HG03457 (cell line): ENCODE measurements around the gene PLS3.

Experiments
- ATAC-seq: cut with Tn5 transposase; IDR thresholded peaks from one replicate; pipeline ENCODE4 v1.9.1; 2021; ENCODE audit warnings: moderate number of reproducible peaks; ENCODE audit not compliant: unreplicated experiment

The PLS3 gene

DNA sequence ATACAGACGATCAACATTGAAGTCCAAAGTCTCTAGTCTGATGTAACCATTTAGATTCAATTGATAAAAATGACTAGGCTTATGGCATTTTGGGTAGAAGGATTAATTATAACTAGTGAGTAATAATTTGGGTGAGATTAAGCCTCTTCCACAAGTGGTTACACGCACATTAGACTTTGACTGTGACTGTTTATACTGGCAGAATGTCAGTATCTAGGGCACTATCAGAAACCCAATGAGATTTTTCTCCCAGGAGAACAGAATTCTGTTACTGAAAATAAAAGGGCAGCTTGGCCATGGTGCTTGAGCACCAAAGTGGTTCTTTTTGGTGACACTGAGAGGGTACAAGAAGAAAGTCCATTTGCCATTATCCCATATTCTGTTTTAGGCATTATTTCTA lies 3.3 kb downstream of the PLS3 start:
- ATAC-seq, result no peak

DNA sequence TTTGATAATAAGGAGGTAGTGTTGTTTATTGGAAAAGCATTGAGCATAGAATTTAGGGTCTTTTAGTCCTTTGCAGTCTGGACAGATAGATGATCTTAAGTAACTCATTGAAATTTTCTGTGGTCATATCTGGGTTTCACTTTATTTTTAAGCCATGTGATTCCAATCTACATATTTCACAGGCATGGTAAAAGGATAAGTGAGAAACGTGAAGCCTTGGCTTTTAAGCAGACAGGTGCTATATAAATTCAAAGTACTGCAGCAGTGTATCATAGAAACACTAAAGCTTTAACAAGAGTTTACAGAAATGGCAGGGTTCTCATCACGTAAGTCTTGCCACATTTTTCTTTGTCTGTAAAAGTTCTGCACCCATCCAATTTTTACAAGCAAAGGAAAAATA lies 4.9 kb downstream of the PLS3 start:
- ATAC-seq, result no peak

DNA sequence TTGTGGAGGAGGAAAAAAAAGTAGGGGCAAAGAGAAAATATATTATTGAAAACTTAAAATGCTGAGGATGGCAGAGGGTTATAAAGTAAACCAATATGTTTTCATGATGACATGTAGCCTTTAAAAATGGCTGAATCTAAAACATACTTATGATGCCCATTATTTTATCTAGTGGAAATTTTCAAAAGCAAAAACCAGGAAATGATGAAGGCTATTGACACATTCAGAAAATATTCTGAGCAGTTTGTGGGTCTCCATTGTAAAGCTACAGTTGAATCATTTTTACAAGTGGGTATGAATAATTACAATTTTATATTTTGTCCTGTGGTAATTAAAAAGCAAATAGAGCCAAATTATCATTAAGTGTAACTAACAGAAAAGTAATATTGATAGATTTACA lies 10.7 kb downstream of the PLS3 start:
- ATAC-seq, result no peak

DNA sequence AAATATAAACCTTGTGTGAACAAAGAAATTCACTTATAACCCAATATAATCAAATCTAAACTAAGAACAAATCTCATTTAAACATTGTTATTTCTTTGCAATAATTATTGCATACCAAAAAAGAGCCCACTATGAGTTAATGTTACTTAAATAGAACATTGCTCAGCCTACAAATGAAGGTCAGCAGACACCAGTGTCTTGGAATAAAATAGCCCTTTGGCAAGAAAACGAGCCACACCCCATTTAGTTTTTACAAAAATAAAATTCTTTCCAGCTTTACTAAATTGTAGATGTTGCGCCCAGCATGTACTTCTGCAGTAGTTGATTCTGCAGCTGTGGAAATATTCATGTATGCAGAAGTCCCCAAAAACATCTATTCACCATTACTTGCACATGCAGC lies 12.2 kb downstream of the PLS3 start:
- no peak for ATAC-seq

DNA sequence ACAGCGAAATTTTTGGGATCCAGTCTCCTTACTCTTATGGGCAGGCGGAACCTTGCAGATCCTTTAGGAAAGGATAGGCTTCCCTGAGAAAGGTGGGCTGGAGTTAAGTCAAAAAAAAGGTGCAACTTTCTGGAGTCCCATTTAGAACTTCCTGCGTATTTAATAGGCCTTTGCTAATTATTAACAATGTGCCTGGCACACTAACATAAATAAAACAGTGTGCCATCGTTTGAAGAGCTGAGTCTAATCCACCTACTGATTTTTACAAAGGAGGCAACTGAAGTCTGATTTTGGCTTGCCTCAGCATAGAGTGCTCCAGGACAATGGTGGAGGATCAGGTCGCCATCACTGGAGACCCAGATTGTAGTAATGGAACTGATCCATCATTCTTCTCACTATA lies 15.7 kb downstream of the PLS3 start:
- no peak for ATAC-seq

DNA sequence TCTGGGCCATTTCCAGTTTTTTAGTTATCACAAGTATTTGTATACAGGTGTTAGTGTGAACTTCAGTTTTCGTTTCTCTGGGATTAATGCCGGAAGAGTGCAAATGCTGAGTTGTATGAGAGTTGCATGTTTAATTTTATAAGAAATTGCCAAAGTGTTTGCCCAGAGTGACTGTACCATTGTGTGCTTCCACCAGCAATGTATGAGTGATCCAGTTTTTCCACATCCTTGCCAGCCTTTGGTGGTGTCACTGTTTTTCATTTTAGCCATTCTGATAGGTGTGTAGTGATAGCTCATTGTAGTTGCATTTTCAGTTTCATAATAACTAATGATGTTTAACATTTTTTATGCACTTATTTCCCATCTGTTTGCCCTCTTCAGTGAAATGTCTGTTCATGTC lies 18.4 kb downstream of the PLS3 start:
- ATAC-seq, result no peak

DNA sequence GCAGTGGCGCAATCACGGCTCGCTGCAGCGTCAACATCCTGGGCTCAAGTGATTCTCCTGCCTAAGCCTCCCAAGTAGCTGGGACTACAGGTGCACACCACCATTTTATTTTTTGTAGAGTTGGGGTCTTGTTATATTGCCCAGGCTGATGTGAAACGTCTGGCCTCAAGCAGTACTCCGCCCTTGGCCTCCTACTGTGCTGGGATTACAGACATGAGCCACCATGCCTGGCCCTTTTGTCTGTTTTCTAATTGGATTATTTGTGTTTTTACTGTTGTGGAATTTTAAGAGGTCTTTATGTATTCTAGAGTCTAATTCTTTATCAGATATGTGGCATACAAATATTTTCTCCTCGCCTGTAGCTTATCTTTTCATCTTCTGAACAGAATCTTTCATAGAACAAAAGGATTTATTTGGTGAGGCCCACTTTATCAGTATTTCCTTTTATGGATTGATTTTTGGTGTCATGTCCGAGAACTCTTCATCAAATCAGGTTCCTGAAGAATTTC lies 18.9 kb downstream of the PLS3 start:
- no peak for ATAC-seq

DNA sequence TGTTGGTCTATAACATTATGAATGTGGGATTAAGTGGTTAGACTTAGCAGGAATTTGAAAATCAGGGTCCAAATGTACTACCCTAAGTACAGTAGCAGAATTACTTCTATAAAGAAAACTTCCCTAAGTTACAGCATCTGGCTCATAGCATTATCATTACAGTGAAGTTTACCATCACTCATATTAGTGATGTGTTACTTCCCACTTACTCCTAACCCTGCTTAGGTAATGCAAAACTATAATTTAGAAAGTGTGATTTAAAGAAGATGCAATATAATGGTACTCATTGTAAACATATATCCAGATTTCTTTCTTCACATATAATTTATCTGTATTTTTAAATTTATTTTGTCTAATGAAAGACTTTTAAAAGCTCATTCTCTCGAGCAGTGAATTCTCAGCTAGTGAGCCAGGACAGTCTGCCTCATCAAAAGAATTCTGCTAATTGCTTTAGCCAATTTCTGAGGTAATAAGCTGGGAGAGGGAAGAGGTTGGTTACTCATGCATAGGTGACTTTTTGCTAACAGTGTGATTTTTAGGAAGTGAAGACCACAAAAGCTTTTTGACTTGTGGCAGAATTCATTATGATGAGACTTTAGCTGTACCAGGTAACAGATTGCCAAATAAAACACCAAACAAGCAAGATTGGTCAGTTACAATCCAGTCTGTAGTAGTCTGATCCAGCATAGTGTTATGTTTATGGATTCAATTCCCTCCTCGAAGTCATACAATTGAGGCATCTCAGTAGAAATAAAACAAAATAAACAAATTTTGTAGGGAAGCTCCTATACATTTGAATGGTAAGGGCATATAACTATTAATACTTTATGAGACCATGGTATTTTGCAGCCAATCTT lies 21.0 kb downstream of the PLS3 start:
- ATAC-seq, result no peak

DNA sequence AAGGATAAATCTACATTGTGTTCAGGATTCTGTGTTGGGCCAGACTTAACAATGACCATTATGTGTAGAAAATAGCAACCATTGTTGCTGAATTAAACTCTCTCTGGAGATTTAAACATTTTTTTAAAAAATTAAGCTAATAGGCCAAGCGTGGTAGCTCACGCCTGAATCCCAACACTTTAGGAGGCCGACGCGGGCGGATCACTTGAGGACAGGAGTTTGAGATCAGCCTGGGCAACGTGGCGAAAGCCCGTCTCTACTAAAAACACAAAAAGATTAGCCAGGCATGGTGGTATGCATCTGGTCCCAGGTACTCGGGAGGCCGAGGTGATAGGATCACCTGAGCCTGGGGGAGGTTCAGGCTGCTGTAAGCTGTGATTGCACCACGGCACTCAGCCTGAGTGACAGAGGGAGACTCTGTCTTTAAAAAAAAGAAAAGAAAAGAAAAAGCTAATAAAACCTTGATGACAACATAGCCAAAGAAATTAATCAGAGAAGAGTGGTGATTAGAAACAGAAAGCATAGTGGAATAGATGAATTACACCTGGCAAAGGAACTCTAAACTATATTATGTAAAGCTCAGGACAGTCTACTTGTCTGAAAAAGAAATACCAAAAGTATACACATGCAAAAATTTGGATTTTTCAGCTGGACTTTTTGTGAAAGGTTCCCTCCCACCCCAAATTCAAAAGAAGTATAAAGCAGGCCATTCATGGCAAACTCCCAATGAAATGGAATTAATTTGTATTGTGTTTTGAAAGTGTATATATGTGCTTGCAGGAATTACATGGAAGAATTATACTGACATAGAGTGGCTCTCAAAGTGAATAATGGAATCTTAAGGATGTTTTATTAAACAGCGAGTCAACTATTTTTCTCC lies 21.9 kb downstream of the PLS3 start:
- no peak for ATAC-seq

DNA sequence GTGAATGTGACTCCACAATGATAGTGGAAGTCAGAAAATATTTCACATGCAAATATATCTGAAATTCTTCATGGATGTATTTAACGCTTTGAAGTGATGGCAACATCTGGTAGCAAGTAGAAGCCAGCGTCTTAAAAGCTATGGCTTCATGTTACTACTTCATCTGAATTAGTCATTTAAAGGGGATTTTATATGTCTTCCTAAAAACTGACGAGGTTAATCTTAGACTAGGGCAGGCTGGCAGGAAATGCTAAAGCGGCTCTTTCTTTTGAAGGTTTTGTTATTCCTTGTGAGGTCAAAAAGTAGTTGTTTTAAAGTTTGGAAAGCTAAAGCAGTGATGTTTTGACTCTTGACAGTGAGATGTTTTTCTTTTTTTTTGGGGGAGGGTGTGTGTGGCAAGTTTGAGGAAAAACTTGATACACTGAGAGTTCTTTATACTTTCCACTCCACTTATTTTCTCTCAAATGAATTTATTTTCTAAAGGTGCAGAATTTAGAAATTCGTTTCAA lies 22.6 kb downstream of the PLS3 start:
- no peak for ATAC-seq

DNA sequence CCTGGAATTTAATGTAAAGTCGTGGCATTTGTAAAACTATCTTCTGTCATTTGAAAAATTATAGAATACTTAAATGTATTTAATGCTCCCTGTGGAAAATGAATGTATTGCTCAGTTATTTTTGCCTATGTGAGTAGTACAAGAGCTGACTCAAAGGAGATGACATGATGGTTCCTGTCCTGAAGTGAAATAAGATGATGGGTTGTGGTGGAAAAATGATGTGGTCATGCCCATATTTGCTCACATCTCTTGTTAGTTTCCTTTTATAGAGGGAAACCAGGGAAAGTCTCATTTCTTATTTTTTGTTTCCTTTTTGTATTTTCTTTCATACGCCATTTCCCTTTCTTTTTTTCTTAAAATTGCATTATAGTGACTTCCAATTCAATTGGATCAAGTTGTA lies 23.7 kb downstream of the PLS3 start:
- ATAC-seq, result no peak

DNA sequence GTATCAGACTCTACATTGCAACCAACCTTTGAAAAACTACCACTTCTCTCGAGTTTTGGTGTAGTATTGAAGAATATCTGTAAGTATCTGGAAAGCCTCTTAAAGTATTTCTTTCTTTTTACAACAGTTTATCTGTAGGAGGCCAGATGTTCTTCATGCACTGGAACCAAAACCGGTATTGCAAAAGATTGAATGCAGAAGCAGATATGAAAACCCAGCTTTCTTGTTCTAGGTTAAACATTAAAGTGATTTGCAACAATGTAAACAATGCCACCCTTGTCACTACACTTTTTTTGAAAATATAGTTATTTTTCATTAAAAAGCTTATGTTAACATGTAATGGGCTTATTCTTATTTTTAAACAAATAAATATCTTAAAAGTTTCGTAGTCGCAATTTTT lies 27.2 kb downstream of the PLS3 start:
- no peak for ATAC-seq

DNA sequence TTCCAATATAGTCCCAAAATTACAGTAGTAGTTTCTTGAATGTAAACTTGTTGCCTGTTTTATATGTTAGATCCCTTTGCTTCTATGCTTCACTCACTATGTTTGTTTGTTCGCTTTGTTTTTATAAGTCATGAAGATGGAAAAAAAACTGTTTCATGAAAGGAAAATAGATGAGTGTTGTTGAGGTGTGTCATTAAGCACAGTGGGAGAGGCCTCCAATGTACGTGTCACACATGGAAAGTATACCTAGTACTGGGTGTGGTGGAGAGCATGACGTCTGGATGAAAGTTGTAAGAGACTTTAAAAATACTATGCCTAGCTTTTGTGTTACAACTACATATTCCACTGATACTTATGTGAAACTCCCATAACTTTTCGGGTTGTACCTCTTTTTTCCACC lies 28.4 kb downstream of the PLS3 start:
- no peak for ATAC-seq

DNA sequence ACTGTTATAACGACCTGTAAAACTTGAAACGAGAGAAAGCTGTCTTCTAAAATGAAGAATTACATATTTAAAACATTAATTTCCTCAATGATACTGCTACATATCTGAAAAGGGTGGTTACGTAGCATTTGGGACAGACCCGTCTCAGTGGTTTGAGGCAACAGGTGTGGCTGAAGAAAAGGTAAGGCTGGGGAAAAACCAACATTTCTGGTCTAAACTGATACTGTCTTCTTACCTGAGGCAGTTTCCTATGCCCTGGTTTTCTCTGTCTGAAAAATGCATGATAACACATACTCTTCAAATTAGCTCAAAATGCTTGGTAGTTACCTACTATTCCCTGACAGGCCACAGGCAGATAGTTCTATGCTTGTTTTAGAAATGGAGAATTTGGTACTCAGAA lies 30.4 kb downstream of the PLS3 start:
- ATAC-seq, result no peak

DNA sequence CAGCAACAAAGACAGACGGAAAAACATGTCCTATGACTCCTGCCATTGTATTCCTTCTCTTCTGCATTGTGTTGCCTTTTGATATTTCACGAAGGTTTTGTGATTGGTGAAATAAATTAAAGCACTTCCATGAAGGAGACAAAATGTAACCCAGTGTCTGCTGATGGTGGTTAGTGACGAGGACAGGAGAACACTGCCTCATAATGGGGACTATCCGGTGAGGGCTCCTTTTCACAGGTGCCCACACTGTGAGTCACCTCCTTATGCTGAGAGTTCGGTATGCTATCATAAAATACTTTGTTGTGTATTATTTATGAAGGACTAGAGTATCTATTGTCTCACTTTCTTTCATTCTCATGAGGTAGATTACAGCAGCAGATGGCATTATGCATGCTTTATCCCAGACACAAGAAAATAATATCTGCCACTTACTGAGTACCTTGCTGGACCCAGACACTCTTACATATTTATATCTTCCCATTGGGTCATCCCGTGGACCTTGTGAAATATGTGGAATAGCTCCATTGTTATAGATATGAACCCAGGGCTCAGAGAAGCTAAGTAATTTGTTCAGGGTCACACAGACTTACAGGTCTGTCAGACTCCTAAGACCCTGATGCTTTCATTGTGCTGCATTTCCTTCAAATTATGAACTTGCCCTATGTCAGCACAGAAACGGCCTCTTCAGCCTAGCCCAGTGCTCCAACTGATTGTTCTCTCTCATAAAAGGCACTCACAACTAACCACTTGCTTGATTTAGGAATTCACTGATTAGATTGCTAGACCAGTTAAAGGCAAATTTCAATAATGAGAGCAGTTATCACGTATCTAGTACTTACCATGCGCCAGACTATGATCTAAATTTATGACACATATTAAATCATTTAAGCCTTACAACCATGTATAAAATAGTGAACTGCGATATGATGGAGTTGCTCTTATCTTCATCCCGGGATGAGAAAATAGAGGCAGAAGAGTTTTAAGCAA lies 31.2 kb downstream of the PLS3 start:
- ATAC-seq, result no peak

DNA sequence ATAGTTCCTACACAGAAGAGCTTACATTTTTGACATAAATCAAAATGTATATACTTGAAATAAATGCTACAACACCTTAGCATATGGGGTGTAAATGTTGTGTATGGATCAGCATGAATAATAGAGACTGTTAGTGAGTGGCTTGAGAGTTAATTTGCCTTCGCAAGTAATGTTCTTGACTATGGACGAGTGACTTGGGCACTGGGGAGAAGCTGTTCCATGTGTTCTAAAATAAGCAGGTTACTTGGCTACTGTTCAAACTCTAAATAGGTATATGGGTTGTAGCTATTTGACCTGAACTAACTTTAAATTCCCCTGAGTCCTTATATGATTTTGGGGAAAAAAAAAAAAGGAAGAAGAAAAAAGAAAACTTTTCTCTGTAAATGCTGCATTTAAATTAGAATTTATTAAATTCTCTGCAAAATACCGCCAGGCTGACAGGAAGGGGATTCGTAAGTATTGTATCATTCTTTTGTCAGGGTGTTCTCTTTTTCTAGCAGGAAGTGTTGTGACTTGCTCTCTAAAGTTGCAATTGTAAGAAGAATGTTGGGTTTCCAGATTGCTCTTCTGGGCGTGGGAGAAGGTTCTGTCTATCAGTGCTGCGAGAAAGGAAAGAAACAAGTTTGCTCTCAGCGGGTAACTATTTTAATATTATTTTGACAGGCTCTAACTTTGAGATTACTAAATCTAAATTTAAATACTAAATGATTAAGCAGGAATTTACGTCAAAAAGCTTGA lies 32.2 kb downstream of the PLS3 start:
- ATAC-seq, result no peak

DNA sequence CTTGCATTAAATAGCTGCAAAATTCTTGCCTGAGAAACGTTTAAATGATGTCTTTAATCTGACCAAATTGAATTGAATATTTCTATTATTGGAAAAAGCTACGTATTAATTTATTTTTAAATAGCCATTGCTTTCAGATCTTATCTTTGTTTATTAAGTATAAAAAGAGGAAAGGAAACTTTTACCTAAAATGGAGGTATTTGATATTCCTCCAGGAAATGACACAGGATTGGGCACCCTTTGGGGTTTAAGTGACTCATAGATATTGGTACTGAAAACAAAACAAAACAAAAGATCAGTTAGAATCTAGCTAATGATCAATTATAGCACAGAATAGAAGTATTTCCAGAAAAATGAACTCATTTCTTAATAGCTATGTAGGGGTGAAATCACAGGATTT lies 34.1 kb downstream of the PLS3 start:
- ATAC-seq, result no peak

DNA sequence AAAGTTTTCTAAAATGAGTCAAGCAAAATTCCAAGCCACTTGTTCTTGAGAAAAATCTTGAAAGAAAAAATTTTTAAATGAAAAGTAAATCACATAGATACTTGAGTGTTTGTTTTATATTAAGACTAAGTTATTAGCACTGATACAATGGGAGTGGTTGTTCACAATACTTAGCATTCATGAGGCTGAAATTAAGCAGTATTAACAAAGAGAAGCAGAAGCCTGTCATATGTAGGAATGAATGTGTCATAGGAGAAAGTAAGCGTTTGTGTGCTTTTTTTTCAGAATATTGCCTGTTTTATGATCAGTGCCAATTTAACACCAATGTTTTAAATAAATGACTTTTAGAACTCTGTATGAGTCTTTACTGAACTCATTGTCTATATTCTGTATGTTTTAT lies 37.6 kb downstream of the PLS3 start:
- no peak for ATAC-seq

DNA sequence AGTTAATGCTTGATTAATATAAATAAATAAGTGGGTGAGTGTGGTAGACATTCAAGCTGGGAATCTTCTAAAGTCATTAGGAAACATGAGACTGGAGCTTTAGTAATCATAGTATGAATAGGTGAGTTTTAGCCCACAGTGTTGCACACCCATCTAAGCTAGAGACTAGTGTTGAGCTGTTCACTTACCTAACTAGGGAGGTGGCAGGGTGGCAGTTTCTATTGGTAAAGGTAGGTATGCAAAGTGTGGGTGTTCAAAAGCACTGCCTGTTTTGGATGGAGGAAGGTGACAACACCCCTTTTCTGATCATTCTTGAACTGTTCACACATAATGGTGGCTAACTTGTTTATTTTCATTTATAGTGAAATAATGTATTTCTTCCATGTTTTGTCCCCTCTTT lies 41.3 kb downstream of the PLS3 start:
- ATAC-seq, result no peak
